Activated naive CD4-positive, alpha-beta T cell treated with anti-CD3 and anti-CD28 coated beads, Interleukin-2, amount 10 ng/mL, durations not matched to agents 7 days and 5 days (primary cell): ENCODE results near the gene SPIN2A.
"Not testable (repeated sequence)": the region's sequence is repeated elsewhere in the genome, so short reads cannot be mapped to it uniquely, and the experiment has no call there.

Experiments used
- CTCF ChIA-PET: fragments of 350-600 bp; sonication (Branson Sonifier 250); formaldehyde crosslinking; loops from one replicate; lab custom pipeline; 2021; ENCODE audit warnings: antibody characterized with exemption; lab: Charles Lee
- DNase-seq: peaks from one replicate; pipeline ENCODE4 v3.0.0-alpha.2; 2020
- H3K27ac Mint-ChIP-seq: one replicate; pipeline ENCODE4 v1.8.0; 2021; ENCODE audit warnings: mild to moderate bottlenecking, moderate library complexity, mixed read lengths
- H3K27me3 Mint-ChIP-seq: one replicate; pipeline ENCODE4 v1.8.0; 2021; ENCODE audit warnings: mild to moderate bottlenecking, mixed read lengths
- H3K36me3 Mint-ChIP-seq: one replicate; pipeline ENCODE4 v1.8.0; 2021; ENCODE audit warnings: mixed read lengths
- H3K4me1 Mint-ChIP-seq: one replicate; pipeline ENCODE4 v1.8.0; 2021; ENCODE audit warnings: mixed read lengths
- H3K4me3 Mint-ChIP-seq: one replicate; pipeline ENCODE4 v1.8.0; 2021; ENCODE audit warnings: mild to moderate bottlenecking, moderate library complexity, mixed read lengths
- H3K9me3 Mint-ChIP-seq: one replicate; pipeline ENCODE4 v1.8.0; 2021; ENCODE audit warnings: mixed read lengths

Gene SPIN2A

DNA sequence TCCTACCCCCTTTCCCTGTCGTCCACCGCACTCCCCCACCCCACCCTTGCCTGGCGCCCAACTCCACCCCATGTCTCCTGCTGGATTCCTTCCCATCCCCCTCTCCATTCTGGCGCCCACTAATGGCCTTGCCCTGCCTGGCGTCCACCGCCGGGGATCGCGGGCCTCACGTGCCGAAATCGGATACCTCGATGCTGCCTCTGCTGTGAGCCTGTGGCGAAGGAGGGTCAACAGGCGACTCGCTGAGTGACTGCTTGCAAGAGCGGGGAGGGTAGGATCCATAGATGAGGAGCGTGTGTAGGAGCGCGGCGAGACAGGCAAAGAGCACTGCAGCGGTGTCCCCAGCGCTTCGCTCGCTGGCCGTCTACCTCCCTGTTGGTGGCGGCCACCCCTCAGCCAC is at the start of gene SPIN2A:
TSS of gene SPIN2A (minus strand) at position 325 of the 400 bp plus-strand sequence. CDS start 800 bp downstream, outside the sequence.
- DNase-seq, H3K9me3 Mint-ChIP-seq, H3K27ac Mint-ChIP-seq, H3K4me3 Mint-ChIP-seq, H3K27me3 Mint-ChIP-seq, H3K36me3 Mint-ChIP-seq, H3K4me1 Mint-ChIP-seq, CTCF ChIA-PET: not testable (repeated sequence)

- CTCF ChIA-PET: no interaction called here
- H3K4me3 Mint-ChIP-seq: no peak overlapping the region
Observed at GRCh38 chrX:57178605-57179004, 41.4 kb upstream of the SPIN2A start.

GRCh38 chrX:57177070-57177469 is 39.9 kb upstream of the SPIN2A start:
- Mint-ChIP-seq H3K27ac (no peak overlapping the region), H3K4me3 (no peak overlapping the region), H3K4me1 (no peaks in the 10 kb centered on the region), H3K36me3 (peaks cover 2% of the 10 kb centered on the region), H3K27me3 (no peaks in the 10 kb centered on the region), H3K9me3 (no peaks in the 10 kb centered on the region)
- CTCF ChIA-PET: no interaction called here
- DNase-seq: no peak

More at GRCh38 chrX:57178605-57179004, 41.4 kb upstream of the SPIN2A start:
- Mint-ChIP-seq H3K9me3 (peaks cover 2% of the 10 kb centered on the region), H3K4me1 (no peaks in the 10 kb centered on the region), H3K27me3 (no peaks in the 10 kb centered on the region), H3K36me3 (peaks cover 2% of the 10 kb centered on the region), H3K27ac (no peak overlapping the region)
- no peak for DNase-seq

DNA sequence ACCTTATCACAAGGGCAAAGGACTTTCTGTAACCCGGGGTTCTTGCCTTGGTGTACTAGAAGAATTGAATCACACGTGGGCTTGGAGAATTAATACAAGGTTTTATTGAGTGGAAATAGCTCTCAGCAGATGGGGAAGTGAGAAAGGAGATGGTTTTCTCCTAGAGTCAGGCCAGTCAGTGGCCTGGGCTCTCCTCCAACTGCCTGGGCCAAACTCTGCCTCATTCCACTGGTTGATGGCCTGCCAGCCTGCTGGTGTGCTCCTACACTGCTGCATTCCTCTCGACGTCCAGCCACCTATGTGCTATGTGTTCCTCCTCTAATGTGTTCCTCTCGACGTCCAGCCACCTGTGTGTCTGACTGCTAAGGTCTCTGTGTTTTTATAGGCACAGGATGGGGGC is 35.3 kb upstream of the SPIN2A start:
- peaks cover 2% of the 10 kb centered on the region for H3K36me3 Mint-ChIP-seq
- no peak overlapping the region for H3K27ac Mint-ChIP-seq
- no peak for DNase-seq
- H3K4me3 Mint-ChIP-seq: no peak overlapping the region
- H3K4me1 Mint-ChIP-seq: no peaks in the 10 kb centered on the region
- CTCF ChIA-PET: no interaction called here
- H3K27me3 Mint-ChIP-seq: no peaks in the 10 kb centered on the region
- no peaks in the 10 kb centered on the region for H3K9me3 Mint-ChIP-seq

- DNase-seq: no peak
- no peaks in the 10 kb centered on the region for H3K27me3 Mint-ChIP-seq
- no peaks in the 10 kb centered on the region for H3K36me3 Mint-ChIP-seq
- H3K27ac Mint-ChIP-seq: no peak overlapping the region
- CTCF ChIA-PET: interaction anchor here (0.7 to 2.1 kb wide), 5 partner anchors 10 to 664 kb away, joined by 3 to 9 read pairs (median 3); no protein-coding TSS in a partner anchor
- H3K9me3 Mint-ChIP-seq: peaks cover 4% of the 10 kb centered on the region
- no peak overlapping the region for H3K4me3 Mint-ChIP-seq
- no peaks in the 10 kb centered on the region for H3K4me1 Mint-ChIP-seq
Observed at GRCh38 chrX:57156397-57157049, 19.3 kb upstream of the SPIN2A start.

GRCh38 chrX:57155171-57155570 is 18.0 kb upstream of the SPIN2A start:
- DNase-seq: no peak
- CTCF ChIA-PET: interaction anchor here (1.2 kb wide), 1 partner anchor 352 kb away, joined by 3 read pairs; no protein-coding TSS in a partner anchor
- H3K9me3 Mint-ChIP-seq: peaks cover 4% of the 10 kb centered on the region
- H3K4me3 Mint-ChIP-seq: no peak overlapping the region
- no peak overlapping the region for H3K27ac Mint-ChIP-seq
- no peaks in the 10 kb centered on the region for H3K27me3 Mint-ChIP-seq
- no peaks in the 10 kb centered on the region for H3K36me3 Mint-ChIP-seq
- no peaks in the 10 kb centered on the region for H3K4me1 Mint-ChIP-seq

DNA sequence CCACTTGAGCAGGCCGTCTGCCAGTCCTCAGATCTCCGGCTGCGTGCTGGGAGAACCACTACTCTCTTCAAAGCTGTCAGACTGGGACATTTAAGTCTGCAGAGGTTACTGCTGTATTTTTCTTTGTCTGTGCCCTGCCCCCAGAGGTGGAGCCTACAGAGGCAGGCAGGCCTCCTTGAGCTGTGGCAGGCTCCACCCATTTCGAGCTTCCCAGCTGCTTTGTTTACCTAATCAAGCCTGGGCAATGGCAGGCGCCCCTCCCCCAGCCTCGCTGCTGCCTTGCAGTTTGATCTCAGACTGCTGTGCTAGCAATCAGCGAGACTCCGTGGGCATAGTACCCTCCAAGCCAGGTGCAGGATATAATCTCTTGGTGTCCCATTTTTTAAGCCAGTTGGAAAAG is 15.0 kb upstream of the SPIN2A start:
- H3K27ac Mint-ChIP-seq, H3K27me3 Mint-ChIP-seq, DNase-seq, H3K36me3 Mint-ChIP-seq, CTCF ChIA-PET, H3K9me3 Mint-ChIP-seq, H3K4me3 Mint-ChIP-seq, H3K4me1 Mint-ChIP-seq: not testable (repeated sequence)

DNA sequence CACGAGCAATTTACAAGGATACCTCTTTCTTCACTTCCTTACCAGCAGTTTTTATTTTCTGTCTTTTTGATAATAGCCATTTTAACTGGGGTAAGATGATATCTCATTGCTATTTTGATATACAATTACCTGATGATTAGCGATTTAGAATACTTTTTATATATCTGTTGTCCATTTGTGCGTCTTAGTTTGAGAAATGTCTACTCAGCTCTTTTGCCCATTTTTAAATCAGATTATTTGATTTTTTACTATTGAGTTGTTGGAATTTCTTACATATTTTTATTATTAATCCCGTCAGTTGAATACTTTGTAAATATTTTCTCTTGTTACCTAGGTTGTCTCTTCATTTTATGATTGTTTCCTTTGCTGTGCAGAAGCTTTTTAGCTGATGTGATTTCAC is 1.5 kb upstream of the SPIN2A start:
- H3K9me3 Mint-ChIP-seq: no peaks in the 10 kb centered on the region
- H3K36me3 Mint-ChIP-seq: no peaks in the 10 kb centered on the region

DNA sequence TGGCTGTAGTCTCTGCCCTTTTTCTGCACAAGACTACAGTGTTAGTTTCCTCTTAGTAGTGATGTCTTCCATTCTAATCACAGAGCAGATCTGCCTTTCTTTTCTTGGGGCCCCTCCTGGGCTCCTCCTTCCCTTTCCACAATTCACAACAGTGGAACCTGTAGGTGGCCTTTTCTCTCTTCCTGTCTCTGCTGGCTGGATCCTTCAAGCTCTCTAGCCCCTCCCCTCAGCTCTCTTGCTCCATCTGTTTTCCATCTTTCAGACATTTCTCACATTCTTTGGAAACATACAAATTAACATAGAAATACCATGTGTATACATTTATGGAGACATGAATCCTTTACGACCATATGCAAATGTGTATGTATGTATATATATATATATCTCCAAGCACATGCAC is 304 bp upstream of the SPIN2A start:
- no peaks in the 10 kb centered on the region for H3K36me3 Mint-ChIP-seq
- H3K27me3 Mint-ChIP-seq: no peaks in the 10 kb centered on the region
- CTCF ChIA-PET: no interaction called here
- no peak overlapping the region for H3K4me3 Mint-ChIP-seq
- H3K4me1 Mint-ChIP-seq: peaks cover 10% of the 10 kb centered on the region
- no peak overlapping the region for H3K27ac Mint-ChIP-seq
- DNase-seq: no peak
- H3K9me3 Mint-ChIP-seq: no peaks in the 10 kb centered on the region

More for the DNA sequence above, 1.5 kb upstream of the SPIN2A start:
- Mint-ChIP-seq H3K27me3 (no peaks in the 10 kb centered on the region), H3K4me1 (peaks cover 10% of the 10 kb centered on the region), H3K27ac (no peak overlapping the region), H3K4me3 (no peak overlapping the region)
- DNase-seq: no peak
- CTCF ChIA-PET: no interaction called here

DNA sequence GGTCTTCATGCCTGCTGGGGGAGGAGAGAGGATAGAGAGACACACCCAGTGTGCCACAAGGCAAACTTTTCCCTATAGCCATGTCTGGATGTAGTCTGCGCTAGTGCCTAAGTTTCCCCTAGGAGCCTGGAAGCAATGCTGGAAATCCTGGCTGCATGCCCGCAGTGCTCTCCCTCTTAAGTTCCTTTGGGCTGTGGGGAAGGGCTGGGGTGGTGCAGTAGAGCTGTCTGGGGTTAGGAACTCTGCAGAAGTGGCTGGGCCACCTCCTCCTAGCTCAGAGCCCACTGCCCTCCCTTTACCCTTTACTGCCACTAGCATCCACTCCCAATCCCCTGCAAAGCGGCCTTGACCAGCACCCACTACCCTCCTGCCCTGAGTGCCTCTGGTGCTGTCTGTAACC is 608 bp downstream of the SPIN2A start:
- H3K9me3 Mint-ChIP-seq, H3K27ac Mint-ChIP-seq, H3K27me3 Mint-ChIP-seq, H3K4me3 Mint-ChIP-seq, CTCF ChIA-PET, H3K36me3 Mint-ChIP-seq, DNase-seq, H3K4me1 Mint-ChIP-seq: not testable (repeated sequence)

GRCh38 chrX:57135287-57135686 is 1.9 kb downstream of the SPIN2A start:
- Mint-ChIP-seq H3K36me3 (no peaks in the 10 kb centered on the region), H3K9me3 (no peaks in the 10 kb centered on the region), H3K27me3 (no peaks in the 10 kb centered on the region)

GRCh38 chrX:57134702-57135101 is 2.5 kb downstream of the SPIN2A start:
- Mint-ChIP-seq H3K27me3 (no peaks in the 10 kb centered on the region), H3K9me3 (no peaks in the 10 kb centered on the region), H3K27ac (no peak overlapping the region), H3K4me1 (peaks cover 3% of the 10 kb centered on the region), H3K36me3 (no peaks in the 10 kb centered on the region), H3K4me3 (no peak overlapping the region)
- CTCF ChIA-PET: no interaction called here
- no peak for DNase-seq

More at GRCh38 chrX:57135287-57135686, 1.9 kb downstream of the SPIN2A start:
- Mint-ChIP-seq H3K27ac (no peak overlapping the region), H3K4me1 (peaks cover 3% of the 10 kb centered on the region), H3K4me3 (no peak overlapping the region)
- CTCF ChIA-PET: no interaction called here
- DNase-seq: no peak

GRCh38 chrX:57133706-57134105 is 3.5 kb downstream of the SPIN2A start:
- DNase-seq: no peak
- Mint-ChIP-seq H3K4me3 (no peak overlapping the region), H3K4me1 (peaks cover 3% of the 10 kb centered on the region), H3K36me3 (peaks cover under 1% of the 10 kb centered on the region), H3K27me3 (no peaks in the 10 kb centered on the region), H3K27ac (no peak overlapping the region), H3K9me3 (no peaks in the 10 kb centered on the region)
- CTCF ChIA-PET: no interaction called here

DNA sequence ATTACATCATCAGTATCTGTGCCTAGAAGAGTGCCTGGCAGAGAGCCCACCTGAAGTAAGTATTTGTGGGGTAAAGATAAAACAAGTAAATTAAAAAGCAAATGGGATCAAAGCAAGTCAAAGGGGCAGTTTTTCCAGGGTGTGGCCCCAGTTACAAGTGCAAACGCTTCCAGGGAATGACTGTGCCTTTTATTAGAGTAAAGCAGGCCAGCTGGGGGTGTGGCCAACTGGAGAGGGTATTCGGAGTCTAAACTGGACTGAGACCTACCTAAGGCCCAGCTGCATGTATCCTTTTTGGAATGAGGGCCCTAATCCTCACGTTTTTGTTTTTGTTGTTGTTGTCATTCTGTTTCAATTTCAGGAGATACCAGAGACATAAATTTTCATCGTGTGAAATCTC is 3.9 kb downstream of the SPIN2A start:
- H3K4me3 Mint-ChIP-seq, DNase-seq, H3K4me1 Mint-ChIP-seq, H3K9me3 Mint-ChIP-seq, H3K27me3 Mint-ChIP-seq, H3K36me3 Mint-ChIP-seq, CTCF ChIA-PET, H3K27ac Mint-ChIP-seq: not testable (repeated sequence)

DNA sequence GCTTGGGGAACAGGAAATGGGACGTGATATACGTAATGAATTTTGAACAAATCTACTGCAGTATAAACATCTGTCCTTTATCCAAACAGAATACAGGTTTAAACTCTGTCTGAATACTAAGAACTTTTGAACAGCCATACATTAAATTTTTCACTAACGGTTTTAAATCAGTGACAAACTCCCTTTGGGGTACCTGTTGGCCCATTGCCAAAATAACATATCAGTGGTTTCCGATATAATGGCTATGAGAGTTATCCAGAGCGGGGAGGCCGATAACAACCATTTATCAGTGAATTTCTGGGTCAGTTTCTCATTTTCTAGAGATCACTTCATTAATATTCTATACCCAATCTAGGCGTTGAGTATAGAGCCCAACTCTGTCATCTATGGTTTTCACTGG is 5.2 kb downstream of the SPIN2A start:
- H3K9me3 Mint-ChIP-seq: no peaks in the 10 kb centered on the region
- no peak overlapping the region for H3K27ac Mint-ChIP-seq
- peaks cover 2% of the 10 kb centered on the region for H3K36me3 Mint-ChIP-seq
- H3K4me3 Mint-ChIP-seq: no peak overlapping the region
- no peaks in the 10 kb centered on the region for H3K4me1 Mint-ChIP-seq
- CTCF ChIA-PET: no interaction called here
- no peaks in the 10 kb centered on the region for H3K27me3 Mint-ChIP-seq
- no peak for DNase-seq
